Fibroblast of peridontal ligament (primary cell): ENCODE data around the gene GCLC.
"Not testable (repeated sequence)": the region's sequence is repeated elsewhere in the genome, so short reads cannot be mapped to it uniquely, and the experiment has no call there.

ENCODE experiments used
- DNase-seq: peaks from one replicate; pipeline ENCODE4 v3.0.0-alpha.2; 2010; ENCODE audit errors: extremely low read depth

The GCLC gene

GRCh38 chr6:53492860-53493634, 51.9 kb downstream of the GCLC start:
- peak; percentile 83 for DNase-seq

GRCh38 chr6:53487080-53487479, 57.8 kb downstream of the GCLC start:
- no peak for DNase-seq

GRCh38 chr6:53486679-53487078, 58.2 kb downstream of the GCLC start:
- no peak for DNase-seq

GRCh38 chr6:53484476-53485280, 60.2 kb downstream of the GCLC start:
- DNase-seq: peak; percentile 91

GRCh38 chr6:53483423-53484353, 61.2 kb downstream of the GCLC start:
- peak; percentile 10 for DNase-seq

- no peak for DNase-seq
Measured at GRCh38 chr6:53481323-53481722, 63.6 kb downstream of the GCLC start.

- DNase-seq: not testable (repeated sequence)
Measured at GRCh38 chr6:53480774-53481173, 64.1 kb downstream of the GCLC start.

GRCh38 chr6:53479871-53480270, 65.0 kb downstream of the GCLC start:
- DNase-seq: no peak

GRCh38 chr6:53476964-53477363, 67.9 kb downstream of the GCLC start:
- no peak for DNase-seq

- DNase-seq: no peak
Measured at GRCh38 chr6:53474010-53474409, 70.9 kb downstream of the GCLC start.

GRCh38 chr6:53469163-53469562, 75.7 kb downstream of the GCLC start:
- no peak for DNase-seq

GRCh38 chr6:53466257-53466656, 78.6 kb downstream of the GCLC start:
- DNase-seq: no peak

- no peak for DNase-seq
Measured at GRCh38 chr6:53465732-53466131, 79.2 kb downstream of the GCLC start.

GRCh38 chr6:53464927-53465460, 79.9 kb downstream of the GCLC start:
- DNase-seq: no peak

- no peak for DNase-seq
Measured at GRCh38 chr6:53464483-53464882, 80.4 kb downstream of the GCLC start.

- no peak for DNase-seq
Measured at GRCh38 chr6:53461696-53462095, 83.2 kb downstream of the GCLC start.

GRCh38 chr6:53461041-53461656, 83.8 kb downstream of the GCLC start:
- DNase-seq: no peak

- DNase-seq: no peak
Measured at GRCh38 chr6:53458105-53458866, 86.6 kb downstream of the GCLC start.

GRCh38 chr6:53456809-53457208, 88.1 kb downstream of the GCLC start:
- DNase-seq: no peak

GRCh38 chr6:53455678-53456077, 89.2 kb downstream of the GCLC start:
- DNase-seq: no peak

- DNase-seq: no peak
Measured at GRCh38 chr6:53451165-53451564, 93.7 kb downstream of the GCLC start.
